HCT116 (cell line): ENCODE measurements around the gene ADRA2A. TPM values are rescaled to one million over a fixed set of nuclear protein-coding genes. Genes with fewer than 3 reads are reported as not detected.

Source experiments
- ATAC-seq: fragments of 200-7000 bp; cut with Tn5 transposase; 2 replicates; pipeline ENCODE4 v1.9.1; 2020; ENCODE audit warnings: mild to moderate bottlenecking, moderate library complexity
- BruUV-seq: library from RNA; stranded (reverse); fragments of 400-500 nt; replicated peaks from 2 replicates; lab custom pipeline; 2021; lab: Mats Ljungman, UMichigan
- CTCF ChIA-PET: fragments of 300-600 bp; sonication (Branson Sonifier 250); formaldehyde crosslinking; loops from one replicate; lab custom pipeline; 2021; ENCODE audit warnings: antibody characterized with exemption; lab: Charles Lee
- POLR2A ChIA-PET: fragments of 300-600, 350-600 bp; sonication (Branson Sonifier 250); formaldehyde crosslinking; loops from one replicate; lab custom pipeline; 2021; ENCODE audit warnings: antibody characterized with exemption; lab: Charles Lee
- RAD21 ChIA-PET, 2 experiments: fragments of 300-600 bp; sonication (Branson Sonifier 250); formaldehyde crosslinking; loops; one replicate each; lab custom pipeline; 2023; ENCODE audit warnings: low total read pairs in 2 of 2; ENCODE audit not compliant: uncharacterized antibody in 2 of 2, unreplicated experiment in 2 of 2, low non-redundant PET in 1 of 2; lab: Charles Lee
- DNase-seq: peaks from one replicate; pipeline ENCODE4 v3.0.0-alpha.2; 2010; ENCODE audit warnings: low read depth, low spot score
- H2AFZ ChIP-seq: fragments of 200-600 bp; shearing (Covaris generic), sonication (generic); 2 replicates; pipeline ENCODE4 v1.6.1; 2017; ENCODE audit warnings: low read depth, mixed run types, mixed read lengths, antibody characterized with exemption, low read length; ENCODE audit not compliant: poor library complexity, severe bottlenecking
- H3K27ac ChIP-seq: 2 replicates; pipeline ENCODE4 v1.5.1; 2012; ENCODE audit warnings: low read depth, low read length
- H3K27me3 ChIP-seq: fragments of 200-600 bp; sonication (generic); 2 replicates; pipeline ENCODE4 v1.6.1; 2016; ENCODE audit warnings: mixed run types, low read length, mixed read lengths; ENCODE audit not compliant: insufficient read depth
- H3K36me3 ChIP-seq, 2 experiments: fragments of 200-500 bp in 1 of 2; fragments of 200-600 bp in 1 of 2; sonication (Bioruptor generic) in 1 of 2; sonication (generic) in 1 of 2; 2 replicates each; pipeline versions ENCODE4 v1.5.1 to v1.6.1; 2014 to 2016; ENCODE audit warnings: low read length in 2 of 2, inconsistent platforms in 1 of 2, mixed read lengths in 1 of 2, mixed run types in 1 of 2; ENCODE audit not compliant: insufficient read depth in 2 of 2, control insufficient read depth in 1 of 2
- H3K4me1 ChIP-seq, 2 experiments: fragments of 200-600 bp in 1 of 2; sonication (generic) in 1 of 2; 2 replicates each; pipeline versions ENCODE4 v1.5.1 to v1.6.1; 2012 to 2017; ENCODE audit warnings: low read length in 2 of 2, inconsistent platforms in 1 of 2, mild to moderate bottlenecking in 1 of 2, mixed read lengths in 1 of 2, mixed run types in 1 of 2, moderate library complexity in 1 of 2; ENCODE audit not compliant: insufficient read depth in 2 of 2, control insufficient read depth in 1 of 2
- H3K4me2 ChIP-seq: fragments of 200-600 bp; sonication (generic); 2 replicates; pipeline ENCODE4 v1.6.1; 2017; ENCODE audit warnings: mixed run types, low read length, mixed read lengths
- H3K4me3 ChIP-seq, 2 experiments: fragments of 200-600 bp in 1 of 2; sonication (generic) in 1 of 2; replicated peaks in 1 of 2; 2 replicates each; pipeline ENCODE4 v1.5.1; 2011 to 2016; ENCODE audit warnings: low read length in 2 of 2, control low read depth in 1 of 2, low read depth in 1 of 2, mild to moderate bottlenecking in 1 of 2, mixed read lengths in 1 of 2, mixed run types in 1 of 2
- H3K79me2 ChIP-seq: fragments of 200-600 bp; sonication (generic); 2 replicates; pipeline ENCODE4 v1.6.1; 2017; ENCODE audit warnings: mild to moderate bottlenecking, mixed run types, low read length, moderate library complexity, mixed read lengths; ENCODE audit not compliant: insufficient read depth
- H3K9ac ChIP-seq: fragments of 200-600 bp; sonication (generic); 2 replicates; pipeline ENCODE4 v1.6.1; 2016; ENCODE audit warnings: low read length, mixed read lengths
- H3K9me2 ChIP-seq: fragments of 200-600 bp; sonication (generic), shearing (Covaris generic); 2 replicates; pipeline ENCODE4 v1.6.1; 2017; ENCODE audit warnings: mixed run types, mild to moderate bottlenecking, moderate library complexity; ENCODE audit not compliant: insufficient read depth
- H3K9me3 ChIP-seq, 2 experiments: fragments of 200-500 bp in 1 of 2; fragments of 200-600 bp in 1 of 2; sonication (Bioruptor generic) in 1 of 2; sonication (generic) in 1 of 2; 2 replicates each; pipeline ENCODE4 v1.6.1; 2014 to 2017; ENCODE audit warnings: low read length in 2 of 2, mixed read lengths in 2 of 2, inconsistent platforms in 1 of 2, low read depth in 1 of 2, mild to moderate bottlenecking in 1 of 2, mixed run types in 1 of 2, moderate library complexity in 1 of 2; ENCODE audit not compliant: control insufficient read depth in 1 of 2, insufficient read depth in 1 of 2
- H4K20me1 ChIP-seq: fragments of 200-600 bp; sonication (generic), shearing (Covaris generic); 2 replicates; pipeline ENCODE4 v1.6.1; 2017; ENCODE audit warnings: mixed run types, mild to moderate bottlenecking, moderate library complexity; ENCODE audit not compliant: insufficient read depth
- CBX3 ChIP-seq: IDR thresholded peaks from 2 replicates; pipeline ENCODE4 v1.6.1; 2012; ENCODE audit warnings: low read depth
- ELF1 ChIP-seq: IDR thresholded peaks from 2 replicates; pipeline ENCODE4 v1.6.1; 2012; ENCODE audit warnings: low read depth, borderline replicate concordance
- EZH2 ChIP-seq: fragments of 200-600 bp; sonication (generic); IDR thresholded peaks from 2 replicates; pipeline ENCODE4 v1.6.1; 2017; ENCODE audit warnings: antibody characterized with exemption, mixed run types
- EZH2phosphoT487 ChIP-seq: fragments of 200-600 bp; IDR thresholded peaks from 2 replicates; pipeline ENCODE4 v1.6.1; 2018; ENCODE audit warnings: antibody characterized with exemption, borderline replicate concordance
- FOSL1 ChIP-seq: IDR thresholded peaks from 2 replicates; pipeline ENCODE4 v1.6.1; 2012; ENCODE audit warnings: low read depth
- JUND ChIP-seq: IDR thresholded peaks from 2 replicates; pipeline ENCODE4 v1.6.1; 2012
- POLR2AphosphoS5 ChIP-seq: IDR thresholded peaks from 2 replicates; pipeline ENCODE4 v1.6.1; 2011; ENCODE audit warnings: mild to moderate bottlenecking, low read depth, low read length, moderate library complexity
- RAD21 ChIP-seq: IDR thresholded peaks from 2 replicates; pipeline ENCODE4 v1.6.1; 2012; ENCODE audit warnings: low read depth, mild to moderate bottlenecking
- SIN3A ChIP-seq: IDR thresholded peaks from 2 replicates; pipeline ENCODE4 v1.6.1; 2012; ENCODE audit warnings: low read depth
- SP1 ChIP-seq: IDR thresholded peaks from 2 replicates; pipeline ENCODE4 v1.6.1; 2012; ENCODE audit warnings: low read depth
- SRF ChIP-seq: IDR thresholded peaks from 2 replicates; pipeline ENCODE4 v1.6.1; 2012; ENCODE audit warnings: low read depth
- TCF7L2 ChIP-seq: IDR thresholded peaks from 2 replicates; pipeline ENCODE4 v1.7.0; 2011; ENCODE audit warnings: borderline replicate concordance, inconsistent platforms; ENCODE audit not compliant: insufficient read depth, insufficient read length; ENCODE audit errors: extremely low read depth
- YY1 ChIP-seq: IDR thresholded peaks from 2 replicates; pipeline ENCODE4 v1.6.1; 2011; ENCODE audit warnings: low read length, low read depth, moderate library complexity, mild to moderate bottlenecking; ENCODE audit not compliant: insufficient replicate concordance; ENCODE audit errors: extremely low read depth
- ZFX ChIP-seq: fragments of 450-650 bp; IDR thresholded peaks from 2 replicates; pipeline ENCODE4 v1.6.1; 2017
- ZNF274 ChIP-seq: fragments of 200-500 bp; sonication (Bioruptor generic); IDR thresholded peaks from 2 replicates; pipeline ENCODE4 v1.6.1; 2014; ENCODE audit warnings: mild to moderate bottlenecking, low read depth, low read length, inconsistent platforms
- intact Hi-C: fragments of 100-400 bp; cut with micrococcal nuclease; formaldehyde crosslinking; loops from 2 replicates; pipeline ENCODE4 v1.10.0; 2022
- total RNA-seq: library from RNA; stranded (reverse); gene quantifications from one replicate; pipeline ENCODE4 v1.2.1, GENCODE V29; 2021; ENCODE audit not compliant: unreplicated experiment
- TF ChIP-seq, protein P1 (sequence below): IDR thresholded peaks from 2 replicates; pipeline ENCODE4 v1.6.1; 2012
- TF ChIP-seq, protein P2 (sequence below): IDR thresholded peaks from 2 replicates; pipeline ENCODE4 v1.6.1; 2012

The ADRA2A gene
- total RNA-seq, 1 experiment from 2014 or later = 0.15 TPM

GRCh38 chr10:111089293-111089692 is 12.5 kb downstream of the ADRA2A start (continued):
- TF ChIP-seq POLR2AphosphoS5 = no peak
- no peak for TF ChIP-seq EZH2
- TF ChIP-seq ELF1 = no peak
- no peak for TF ChIP-seq RAD21
- TF ChIP-seq JUND = no peak
- no peak for TF ChIP-seq CBX3
- TF ChIP-seq, all 23 proteins: peak for 0

DNA sequence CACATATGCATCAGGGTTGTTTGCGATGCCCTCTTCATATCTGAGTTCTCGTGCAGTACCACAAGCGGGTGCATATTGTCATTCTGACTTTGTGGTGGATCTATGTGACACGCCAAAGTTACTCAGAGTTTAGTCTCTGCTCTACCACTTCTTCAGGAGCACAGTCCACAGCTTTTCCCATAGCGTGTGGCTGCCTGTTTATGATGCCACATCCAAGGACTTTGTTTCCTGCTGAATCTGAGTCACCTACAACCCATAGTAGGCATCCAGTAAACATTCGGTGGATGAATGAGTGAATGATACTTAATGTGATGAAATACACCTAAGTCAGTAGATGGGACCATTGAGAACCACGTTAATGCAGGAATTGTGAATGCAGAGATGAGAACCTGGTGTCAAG is 15.0 kb downstream of the ADRA2A start:
- ChIA-PET CTCF (no interaction called here), RAD21 (no interaction called here), POLR2A (no interaction called here)
- Histone ChIP-seq H3K27ac (no peak overlapping the region), H3K4me2 (no peak overlapping the region), H3K9me2 (0 out of 2 replicates have a peak, but pooled peaks cover 3% of the 10 kb centered on the region), H3K4me3 (no peak overlapping the region), H3K9ac (no peak overlapping the region), H2AFZ (no peak overlapping the region), H3K36me3 (no peaks in the 10 kb centered on the region), H3K27me3 (peaks cover 22% of the 10 kb centered on the region; the same call in 1 of the 2 replicates), H3K79me2 (no peaks in the 10 kb centered on the region), H4K20me1 (no peaks in the 10 kb centered on the region), H3K9me3 (no peaks in the 10 kb centered on the region), H3K4me1 (no peaks in the 10 kb centered on the region)
- DNase-seq = no peak
- ATAC-seq = no peak
- TF ChIP-seq JUND = no peak
- TF ChIP-seq, protein P1, sequence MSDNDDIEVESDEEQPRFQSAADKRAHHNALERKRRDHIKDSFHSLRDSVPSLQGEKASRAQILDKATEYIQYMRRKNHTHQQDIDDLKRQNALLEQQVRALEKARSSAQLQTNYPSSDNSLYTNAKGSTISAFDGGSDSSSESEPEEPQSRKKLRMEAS = no peak
- no peak for TF ChIP-seq YY1
- no peak for TF ChIP-seq ZFX
- no peak for TF ChIP-seq SP1
- TF ChIP-seq, protein P2, sequence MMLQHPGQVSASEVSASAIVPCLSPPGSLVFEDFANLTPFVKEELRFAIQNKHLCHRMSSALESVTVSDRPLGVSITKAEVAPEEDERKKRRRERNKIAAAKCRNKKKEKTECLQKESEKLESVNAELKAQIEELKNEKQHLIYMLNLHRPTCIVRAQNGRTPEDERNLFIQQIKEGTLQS = no peak
- TF ChIP-seq EZH2phosphoT487 = no peak
- TF ChIP-seq FOSL1 = no peak
- TF ChIP-seq SRF = no peak
- no peak for TF ChIP-seq ZNF274
- no peak for TF ChIP-seq TCF7L2
- no peak for TF ChIP-seq SIN3A
- TF ChIP-seq RAD21 = no peak
- no peak for TF ChIP-seq POLR2AphosphoS5
- no TSS peak for BruUV-seq
- intact Hi-C loops = no loop called here
